HCT116 (cell line): ENCODE measurements around the gene ZNF138. TPM values are rescaled to one million over a fixed set of nuclear protein-coding genes. Genes with fewer than 3 reads are reported as not detected.

Experiments
- ATAC-seq: fragments of 200-7000 bp; cut with Tn5 transposase; 2 replicates; pipeline ENCODE4 v1.9.1; 2020; ENCODE audit warnings: mild to moderate bottlenecking, moderate library complexity
- BruUV-seq: library from RNA; stranded (reverse); fragments of 400-500 nt; replicated peaks from 2 replicates; lab custom pipeline; 2021; lab: Mats Ljungman, UMichigan
- CTCF ChIA-PET: fragments of 300-600 bp; sonication (Branson Sonifier 250); formaldehyde crosslinking; loops from one replicate; lab custom pipeline; 2021; ENCODE audit warnings: antibody characterized with exemption; lab: Charles Lee
- POLR2A ChIA-PET: fragments of 300-600, 350-600 bp; sonication (Branson Sonifier 250); formaldehyde crosslinking; loops from one replicate; lab custom pipeline; 2021; ENCODE audit warnings: antibody characterized with exemption; lab: Charles Lee
- RAD21 ChIA-PET, 2 experiments: fragments of 300-600 bp; sonication (Branson Sonifier 250); formaldehyde crosslinking; loops; one replicate each; lab custom pipeline; 2023; ENCODE audit warnings: low total read pairs in 2 of 2; ENCODE audit not compliant: uncharacterized antibody in 2 of 2, unreplicated experiment in 2 of 2, low non-redundant PET in 1 of 2; lab: Charles Lee
- DNase-seq: peaks from one replicate; pipeline ENCODE4 v3.0.0-alpha.2; 2010; ENCODE audit warnings: low read depth, low spot score
- H2AFZ ChIP-seq: fragments of 200-600 bp; shearing (Covaris generic), sonication (generic); 2 replicates; pipeline ENCODE4 v1.6.1; 2017; ENCODE audit warnings: low read depth, mixed run types, mixed read lengths, antibody characterized with exemption, low read length; ENCODE audit not compliant: poor library complexity, severe bottlenecking
- H3K27ac ChIP-seq: 2 replicates; pipeline ENCODE4 v1.5.1; 2012; ENCODE audit warnings: low read depth, low read length
- H3K27me3 ChIP-seq: fragments of 200-600 bp; sonication (generic); 2 replicates; pipeline ENCODE4 v1.6.1; 2016; ENCODE audit warnings: mixed run types, low read length, mixed read lengths; ENCODE audit not compliant: insufficient read depth
- H3K36me3 ChIP-seq, 2 experiments: fragments of 200-500 bp in 1 of 2; fragments of 200-600 bp in 1 of 2; sonication (Bioruptor generic) in 1 of 2; sonication (generic) in 1 of 2; 2 replicates each; pipeline versions ENCODE4 v1.5.1 to v1.6.1; 2014 to 2016; ENCODE audit warnings: low read length in 2 of 2, inconsistent platforms in 1 of 2, mixed read lengths in 1 of 2, mixed run types in 1 of 2; ENCODE audit not compliant: insufficient read depth in 2 of 2, control insufficient read depth in 1 of 2
- H3K4me1 ChIP-seq, 2 experiments: fragments of 200-600 bp in 1 of 2; sonication (generic) in 1 of 2; 2 replicates each; pipeline versions ENCODE4 v1.5.1 to v1.6.1; 2012 to 2017; ENCODE audit warnings: low read length in 2 of 2, inconsistent platforms in 1 of 2, mild to moderate bottlenecking in 1 of 2, mixed read lengths in 1 of 2, mixed run types in 1 of 2, moderate library complexity in 1 of 2; ENCODE audit not compliant: insufficient read depth in 2 of 2, control insufficient read depth in 1 of 2
- H3K4me2 ChIP-seq: fragments of 200-600 bp; sonication (generic); 2 replicates; pipeline ENCODE4 v1.6.1; 2017; ENCODE audit warnings: mixed run types, low read length, mixed read lengths
- H3K4me3 ChIP-seq, 2 experiments: fragments of 200-600 bp in 1 of 2; sonication (generic) in 1 of 2; replicated peaks in 1 of 2; 2 replicates each; pipeline ENCODE4 v1.5.1; 2011 to 2016; ENCODE audit warnings: low read length in 2 of 2, control low read depth in 1 of 2, low read depth in 1 of 2, mild to moderate bottlenecking in 1 of 2, mixed read lengths in 1 of 2, mixed run types in 1 of 2
- H3K79me2 ChIP-seq: fragments of 200-600 bp; sonication (generic); 2 replicates; pipeline ENCODE4 v1.6.1; 2017; ENCODE audit warnings: mild to moderate bottlenecking, mixed run types, low read length, moderate library complexity, mixed read lengths; ENCODE audit not compliant: insufficient read depth
- H3K9ac ChIP-seq: fragments of 200-600 bp; sonication (generic); 2 replicates; pipeline ENCODE4 v1.6.1; 2016; ENCODE audit warnings: low read length, mixed read lengths
- H3K9me2 ChIP-seq: fragments of 200-600 bp; sonication (generic), shearing (Covaris generic); 2 replicates; pipeline ENCODE4 v1.6.1; 2017; ENCODE audit warnings: mixed run types, mild to moderate bottlenecking, moderate library complexity; ENCODE audit not compliant: insufficient read depth
- H3K9me3 ChIP-seq, 2 experiments: fragments of 200-500 bp in 1 of 2; fragments of 200-600 bp in 1 of 2; sonication (Bioruptor generic) in 1 of 2; sonication (generic) in 1 of 2; 2 replicates each; pipeline ENCODE4 v1.6.1; 2014 to 2017; ENCODE audit warnings: low read length in 2 of 2, mixed read lengths in 2 of 2, inconsistent platforms in 1 of 2, low read depth in 1 of 2, mild to moderate bottlenecking in 1 of 2, mixed run types in 1 of 2, moderate library complexity in 1 of 2; ENCODE audit not compliant: control insufficient read depth in 1 of 2, insufficient read depth in 1 of 2
- H4K20me1 ChIP-seq: fragments of 200-600 bp; sonication (generic), shearing (Covaris generic); 2 replicates; pipeline ENCODE4 v1.6.1; 2017; ENCODE audit warnings: mixed run types, mild to moderate bottlenecking, moderate library complexity; ENCODE audit not compliant: insufficient read depth
- CBX3 ChIP-seq: IDR thresholded peaks from 2 replicates; pipeline ENCODE4 v1.6.1; 2012; ENCODE audit warnings: low read depth
- CEBPB ChIP-seq: IDR thresholded peaks from 2 replicates; pipeline ENCODE4 v1.6.1; 2012; ENCODE audit warnings: low read depth
- EZH2phosphoT487 ChIP-seq: fragments of 200-600 bp; IDR thresholded peaks from 2 replicates; pipeline ENCODE4 v1.6.1; 2018; ENCODE audit warnings: antibody characterized with exemption, borderline replicate concordance
- JUND ChIP-seq: IDR thresholded peaks from 2 replicates; pipeline ENCODE4 v1.6.1; 2012
- POLR2AphosphoS5 ChIP-seq: IDR thresholded peaks from 2 replicates; pipeline ENCODE4 v1.6.1; 2011; ENCODE audit warnings: mild to moderate bottlenecking, low read depth, low read length, moderate library complexity
- RAD21 ChIP-seq: IDR thresholded peaks from 2 replicates; pipeline ENCODE4 v1.6.1; 2012; ENCODE audit warnings: low read depth, mild to moderate bottlenecking
- TCF7L2 ChIP-seq: IDR thresholded peaks from 2 replicates; pipeline ENCODE4 v1.7.0; 2011; ENCODE audit warnings: borderline replicate concordance, inconsistent platforms; ENCODE audit not compliant: insufficient read depth, insufficient read length; ENCODE audit errors: extremely low read depth
- YY1 ChIP-seq: IDR thresholded peaks from 2 replicates; pipeline ENCODE4 v1.6.1; 2011; ENCODE audit warnings: low read length, low read depth, moderate library complexity, mild to moderate bottlenecking; ENCODE audit not compliant: insufficient replicate concordance; ENCODE audit errors: extremely low read depth
- ZNF274 ChIP-seq: fragments of 200-500 bp; sonication (Bioruptor generic); IDR thresholded peaks from 2 replicates; pipeline ENCODE4 v1.6.1; 2014; ENCODE audit warnings: mild to moderate bottlenecking, low read depth, low read length, inconsistent platforms
- intact Hi-C: fragments of 100-400 bp; cut with micrococcal nuclease; formaldehyde crosslinking; loops from 2 replicates; pipeline ENCODE4 v1.10.0; 2022
- total RNA-seq: library from RNA; stranded (reverse); gene quantifications from one replicate; pipeline ENCODE4 v1.2.1, GENCODE V29; 2021; ENCODE audit not compliant: unreplicated experiment
- TF ChIP-seq, protein P1 (sequence below): IDR thresholded peaks from 2 replicates; pipeline ENCODE4 v1.6.1; 2012
- TF ChIP-seq, protein P2 (sequence below): IDR thresholded peaks from 2 replicates; pipeline ENCODE4 v1.6.1; 2012
- TF ChIP-seq, protein P3 (sequence below), 3 experiments: fragments of 200-600 bp in 1 of 3; sonication (generic) in 1 of 3; IDR thresholded peaks in 2 of 3; conservative IDR thresholded peaks in 1 of 3; 2 replicates each; pipeline ENCODE4 v1.5.1; 2012 to 2017; ENCODE audit warnings: low read depth in 2 of 3, low read length in 2 of 3, antibody characterized with exemption in 1 of 3, borderline replicate concordance in 1 of 3, control low read depth in 1 of 3, mild to moderate bottlenecking in 1 of 3, mixed read lengths in 1 of 3, mixed run types in 1 of 3, moderate library complexity in 1 of 3; ENCODE audit not compliant: insufficient read depth in 1 of 3

Gene ZNF138
- total RNA-seq, 1 experiment from 2014 or later = 10.1 TPM

DNA sequence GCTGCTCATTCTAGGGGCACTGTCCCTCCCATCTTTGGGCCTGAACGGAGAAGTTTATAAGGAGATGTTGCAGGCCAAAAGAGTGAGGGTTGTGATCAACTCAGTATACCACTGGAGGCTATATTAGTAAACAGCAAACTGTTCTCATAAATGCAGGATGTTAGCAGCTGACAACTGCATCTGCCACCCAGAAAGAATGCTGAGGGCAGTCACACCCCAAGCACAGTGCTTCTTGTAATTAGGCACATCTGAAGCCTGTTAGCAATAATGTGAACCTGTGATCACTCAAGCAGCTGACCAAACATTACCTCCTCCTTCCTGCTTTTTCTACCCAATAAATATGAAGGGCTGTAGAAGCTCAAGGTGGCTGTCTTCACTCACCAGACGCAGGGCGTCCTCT, 38.4 kb upstream of the ZNF138 start:
- no TSS peak for BruUV-seq
- Histone ChIP-seq H3K9me3 (no peaks in the 10 kb centered on the region), H3K4me1 (no peaks in the 10 kb centered on the region), H3K79me2 (no peaks in the 10 kb centered on the region), H3K4me2 (no peak overlapping the region), H3K36me3 (no peaks in the 10 kb centered on the region), H2AFZ (no peak overlapping the region), H3K9me2 (no peaks in the 10 kb centered on the region), H3K9ac (no peak overlapping the region), H3K27ac (no peak overlapping the region), H4K20me1 (no peaks in the 10 kb centered on the region), H3K27me3 (no peaks in the 10 kb centered on the region), H3K4me3 (no peak overlapping the region)
- TF ChIP-seq YY1 = no peak
- no peak for TF ChIP-seq TCF7L2
- no peak for TF ChIP-seq POLR2AphosphoS5
- no peak for TF ChIP-seq CBX3
- no peak for TF ChIP-seq JUND
- no peak for TF ChIP-seq EZH2phosphoT487
- TF ChIP-seq, protein P1, sequence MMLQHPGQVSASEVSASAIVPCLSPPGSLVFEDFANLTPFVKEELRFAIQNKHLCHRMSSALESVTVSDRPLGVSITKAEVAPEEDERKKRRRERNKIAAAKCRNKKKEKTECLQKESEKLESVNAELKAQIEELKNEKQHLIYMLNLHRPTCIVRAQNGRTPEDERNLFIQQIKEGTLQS = no peak
- TF ChIP-seq CEBPB = no peak
- TF ChIP-seq ZNF274 = no peak
- TF ChIP-seq, protein P2, sequence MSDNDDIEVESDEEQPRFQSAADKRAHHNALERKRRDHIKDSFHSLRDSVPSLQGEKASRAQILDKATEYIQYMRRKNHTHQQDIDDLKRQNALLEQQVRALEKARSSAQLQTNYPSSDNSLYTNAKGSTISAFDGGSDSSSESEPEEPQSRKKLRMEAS = no peak
- TF ChIP-seq RAD21 = no peak
- TF ChIP-seq, protein P3, sequence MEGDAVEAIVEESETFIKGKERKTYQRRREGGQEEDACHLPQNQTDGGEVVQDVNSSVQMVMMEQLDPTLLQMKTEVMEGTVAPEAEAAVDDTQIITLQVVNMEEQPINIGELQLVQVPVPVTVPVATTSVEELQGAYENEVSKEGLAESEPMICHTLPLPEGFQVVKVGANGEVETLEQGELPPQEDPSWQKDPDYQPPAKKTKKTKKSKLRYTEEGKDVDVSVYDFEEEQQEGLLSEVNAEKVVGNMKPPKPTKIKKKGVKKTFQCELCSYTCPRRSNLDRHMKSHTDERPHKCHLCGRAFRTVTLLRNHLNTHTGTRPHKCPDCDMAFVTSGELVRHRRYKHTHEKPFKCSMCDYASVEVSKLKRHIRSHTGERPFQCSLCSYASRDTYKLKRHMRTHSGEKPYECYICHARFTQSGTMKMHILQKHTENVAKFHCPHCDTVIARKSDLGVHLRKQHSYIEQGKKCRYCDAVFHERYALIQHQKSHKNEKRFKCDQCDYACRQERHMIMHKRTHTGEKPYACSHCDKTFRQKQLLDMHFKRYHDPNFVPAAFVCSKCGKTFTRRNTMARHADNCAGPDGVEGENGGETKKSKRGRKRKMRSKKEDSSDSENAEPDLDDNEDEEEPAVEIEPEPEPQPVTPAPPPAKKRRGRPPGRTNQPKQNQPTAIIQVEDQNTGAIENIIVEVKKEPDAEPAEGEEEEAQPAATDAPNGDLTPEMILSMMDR (IDR thresholded peaks at IDR 0.05 in 2 of 3, conservative IDR thresholded peaks at IDR 0.05 in 1 of 3; ENCODE audit: borderline replicate concordance in 1 of 3, insufficient read depth in 1 of 3, low read depth in 2 of 3, low read length in 2 of 3) = no peak
- CTCF ChIA-PET = no interaction called here
- POLR2A ChIA-PET = no interaction called here
- DNase-seq (no peak), ATAC-seq (no peak)
- intact Hi-C loops = no loop called here
- RAD21 ChIA-PET = no interaction called here
